Ishikawa (cell line): ENCODE results near the gene PYCR2.

Experiments used
- CEBPB ChIP-seq: IDR thresholded peaks from 2 replicates; pipeline ENCODE4 v1.6.1; 2012
- CREB1 ChIP-seq: IDR thresholded peaks from 2 replicates; pipeline ENCODE4 v1.6.1; 2012; ENCODE audit warnings: low read depth
- EGR1 ChIP-seq: IDR thresholded peaks from 2 replicates; pipeline ENCODE4 v1.6.1; 2012
- EP300 ChIP-seq: IDR thresholded peaks from 2 replicates; pipeline ENCODE4 v1.6.1; 2012; ENCODE audit warnings: borderline replicate concordance
- FOXM1 ChIP-seq: IDR thresholded peaks from 2 replicates; pipeline ENCODE4 v1.6.1; 2012; ENCODE audit warnings: low read depth, borderline replicate concordance
- NFIC ChIP-seq: IDR thresholded peaks from 2 replicates; pipeline ENCODE4 v1.6.1; 2012
- RAD21 ChIP-seq: IDR thresholded peaks from 2 replicates; pipeline ENCODE4 v1.6.1; 2012; ENCODE audit warnings: low read depth
- REST ChIP-seq: IDR thresholded peaks from 2 replicates; pipeline ENCODE4 v1.6.1; 2012; ENCODE audit warnings: low read depth, mild to moderate bottlenecking
- TAF1 ChIP-seq: IDR thresholded peaks from 2 replicates; pipeline ENCODE4 v1.6.1; 2012; ENCODE audit warnings: low read depth, mild to moderate bottlenecking
- TCF12 ChIP-seq: IDR thresholded peaks from 2 replicates; pipeline ENCODE4 v1.6.1; 2012; ENCODE audit warnings: low read depth
- TEAD4 ChIP-seq: IDR thresholded peaks from 2 replicates; pipeline ENCODE4 v1.6.1; 2012
- USF1 ChIP-seq: IDR thresholded peaks from 2 replicates; pipeline ENCODE4 v1.6.1; 2012
- ZBTB7A ChIP-seq: IDR thresholded peaks from 2 replicates; pipeline ENCODE4 v1.6.1; 2012; ENCODE audit warnings: low read depth
- TF ChIP-seq, protein P1 (sequence below): IDR thresholded peaks from 2 replicates; pipeline ENCODE4 v1.6.1; 2012

DNA sequence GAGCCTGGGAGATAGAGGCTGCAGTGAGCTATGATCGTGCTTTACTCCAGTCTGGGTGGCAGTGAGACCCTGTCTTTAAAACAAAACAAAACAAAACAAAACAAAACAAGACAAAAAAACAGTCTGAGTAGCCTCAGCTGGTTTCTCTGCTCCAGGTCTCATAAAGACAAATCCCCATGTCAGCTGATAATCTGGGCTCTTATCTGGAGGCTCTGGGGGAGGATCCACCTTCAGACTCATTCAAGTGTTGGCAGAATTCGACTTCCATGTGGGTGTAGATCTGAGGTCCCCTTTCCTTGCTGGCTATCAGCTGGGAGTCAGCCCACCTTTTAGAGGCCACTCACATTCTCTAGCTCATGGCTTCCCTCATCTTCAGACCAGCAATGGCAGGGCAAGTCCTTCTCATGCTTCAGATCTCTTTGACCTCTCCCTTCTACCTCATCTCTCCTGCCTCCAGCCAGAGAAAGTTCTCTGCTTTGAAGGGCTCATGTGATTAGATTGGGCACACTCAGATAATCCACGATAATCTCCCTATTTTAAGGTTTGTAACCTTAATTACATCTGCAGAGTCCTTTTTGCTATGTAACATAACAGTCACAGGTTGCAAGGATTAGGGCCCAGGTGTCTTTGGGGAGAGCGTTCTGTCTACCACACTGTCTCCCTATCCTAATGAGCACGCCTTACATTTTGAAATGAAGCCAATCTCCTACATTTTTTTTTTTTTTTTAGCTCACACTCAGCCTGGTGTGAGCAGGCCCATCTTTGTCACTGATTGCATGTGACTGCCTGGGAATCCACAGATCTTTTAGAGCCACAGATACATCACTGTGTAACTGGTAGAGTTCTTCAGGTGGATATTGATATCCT lies 7.5 kb upstream of the PYCR2 start:
- TF ChIP-seq EP300, result no peak
- no peak for TF ChIP-seq CEBPB
- no peak for TF ChIP-seq CREB1
- no peak for TF ChIP-seq RAD21
- TF ChIP-seq EGR1, result no peak
- no peak for TF ChIP-seq ZBTB7A
- TF ChIP-seq REST, result no peak
- no peak for TF ChIP-seq NFIC
- no peak for TF ChIP-seq USF1
- TF ChIP-seq, protein P1, sequence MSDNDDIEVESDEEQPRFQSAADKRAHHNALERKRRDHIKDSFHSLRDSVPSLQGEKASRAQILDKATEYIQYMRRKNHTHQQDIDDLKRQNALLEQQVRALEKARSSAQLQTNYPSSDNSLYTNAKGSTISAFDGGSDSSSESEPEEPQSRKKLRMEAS, result no peak
- TF ChIP-seq TCF12, result no peak
- no peak for TF ChIP-seq TEAD4
- no peak for TF ChIP-seq TAF1
- TF ChIP-seq FOXM1, result no peak
